H9 (cell line): Measurements from ENCODE around the gene GDAP1L1. TPM values are rescaled to one million over a fixed set of nuclear protein-coding genes. Genes with fewer than 3 reads are reported as not detected.

ENCODE experiments used
- DNase-seq: peaks from one replicate; pipeline ENCODE4 v3.0.0-alpha.2; 2017
- H2AFZ ChIP-seq: one replicate; pipeline ENCODE4 v1.6.1; 2013; ENCODE audit warnings: mild to moderate bottlenecking, low read length, control low read depth, moderate library complexity
- H2AK5ac ChIP-seq: 2 replicates; pipeline ENCODE4 v1.6.1; 2013; ENCODE audit warnings: low read length, control low read depth, mixed read lengths; ENCODE audit not compliant: insufficient read length
- H2BK120ac ChIP-seq: one replicate; pipeline ENCODE4 v1.6.1; 2013; ENCODE audit warnings: low read depth, mild to moderate bottlenecking, low read length, control low read depth, inconsistent platforms; ENCODE audit not compliant: poor library complexity, severe bottlenecking
- H2BK12ac ChIP-seq: 2 replicates; pipeline ENCODE4 v1.6.1; 2013; ENCODE audit warnings: low read length, control low read depth, mixed read lengths, low read depth; ENCODE audit not compliant: insufficient read length
- H2BK15ac ChIP-seq: 2 replicates; pipeline ENCODE4 v1.6.1; 2013; ENCODE audit warnings: low read depth, low read length, control low read depth
- H2BK20ac ChIP-seq: one replicate; pipeline ENCODE4 v1.6.1; 2013; ENCODE audit warnings: low read depth, mild to moderate bottlenecking, low read length, control low read depth, inconsistent platforms; ENCODE audit not compliant: poor library complexity, severe bottlenecking
- H2BK5ac ChIP-seq: 2 replicates; pipeline ENCODE4 v1.6.1; 2013; ENCODE audit warnings: low read length, control low read depth, mixed read lengths; ENCODE audit not compliant: insufficient read length
- H3K14ac ChIP-seq: 2 replicates; pipeline ENCODE4 v1.6.1; 2013; ENCODE audit warnings: low read length, control low read depth; ENCODE audit not compliant: insufficient read depth
- H3K18ac ChIP-seq: 2 replicates; pipeline ENCODE4 v1.6.1; 2013; ENCODE audit warnings: low read depth, mild to moderate bottlenecking, mixed read lengths, low read length, control low read depth; ENCODE audit not compliant: insufficient read length
- H3K23ac ChIP-seq: 2 replicates; pipeline ENCODE4 v1.6.1; 2013; ENCODE audit warnings: low read length, control low read depth, mixed read lengths, low read depth; ENCODE audit not compliant: insufficient read length
- H3K23me2 ChIP-seq: 2 replicates; pipeline ENCODE4 v1.6.1; 2013; ENCODE audit warnings: low read depth, mild to moderate bottlenecking, mixed read lengths, low read length, control low read depth; ENCODE audit not compliant: insufficient read length, poor library complexity, severe bottlenecking
- H3K27ac ChIP-seq: 2 replicates; pipeline ENCODE4 v1.5.1; 2013; ENCODE audit warnings: low read length, control low read depth, mixed read lengths, low read depth; ENCODE audit not compliant: insufficient read length
- H3K27me3 ChIP-seq: 2 replicates; pipeline ENCODE4 v1.6.1; 2013; ENCODE audit warnings: low read length, control low read depth, inconsistent platforms; ENCODE audit not compliant: insufficient read depth
- H3K4ac ChIP-seq: 2 replicates; pipeline ENCODE4 v1.6.1; 2013; ENCODE audit warnings: low read depth, mild to moderate bottlenecking, control low read depth, inconsistent platforms, low read length, moderate library complexity
- H3K4me1 ChIP-seq: 2 replicates; pipeline ENCODE4 v1.6.1; 2013; ENCODE audit warnings: low read length, control low read depth, inconsistent platforms; ENCODE audit not compliant: insufficient read depth
- H3K4me2 ChIP-seq: 2 replicates; pipeline ENCODE4 v1.6.1; 2013; ENCODE audit warnings: low read length, control low read depth, mixed read lengths; ENCODE audit not compliant: insufficient read length, insufficient read depth
- H3K56ac ChIP-seq: 2 replicates; pipeline ENCODE4 v1.6.1; 2013; ENCODE audit warnings: low read depth, mild to moderate bottlenecking, mixed read lengths, low read length, control low read depth; ENCODE audit not compliant: insufficient read length
- H3K79me1 ChIP-seq: 2 replicates; pipeline ENCODE4 v1.6.1; 2013; ENCODE audit warnings: low read depth, mild to moderate bottlenecking, moderate library complexity, low read length, control low read depth, inconsistent platforms; ENCODE audit not compliant: insufficient read depth, poor library complexity, severe bottlenecking
- H3K79me2 ChIP-seq: 2 replicates; pipeline ENCODE4 v1.6.1; 2013; ENCODE audit warnings: low read length, control low read depth, inconsistent platforms; ENCODE audit not compliant: insufficient read depth
- H3K9ac ChIP-seq: 2 replicates; pipeline ENCODE4 v1.6.1; 2013; ENCODE audit warnings: low read length, control low read depth, mixed read lengths; ENCODE audit not compliant: insufficient read length; ENCODE audit errors: extremely low read depth
- H3K9me3 ChIP-seq: one replicate; pipeline ENCODE4 v1.6.1; 2013; ENCODE audit warnings: low read depth, low read length, inconsistent platforms; ENCODE audit not compliant: control insufficient read depth
- H3T11ph ChIP-seq: one replicate; pipeline ENCODE4 v1.6.1; 2013; ENCODE audit warnings: mild to moderate bottlenecking, low read length, control low read depth, inconsistent platforms
- H4K20me1 ChIP-seq: one replicate; pipeline ENCODE4 v1.6.1; 2013; ENCODE audit not compliant: control insufficient read depth, insufficient read length, insufficient read depth
- H4K5ac ChIP-seq: 2 replicates; pipeline ENCODE4 v1.6.1; 2013; ENCODE audit warnings: low read depth, mild to moderate bottlenecking, mixed read lengths, low read length, control low read depth; ENCODE audit not compliant: insufficient read length
- H4K8ac ChIP-seq: replicated peaks from 2 replicates; pipeline ENCODE4 v1.6.1; 2013; ENCODE audit warnings: low read length, control low read depth, mixed read lengths, low read depth; ENCODE audit not compliant: insufficient read length
- H4K91ac ChIP-seq: 2 replicates; pipeline ENCODE4 v1.6.1; 2013; ENCODE audit warnings: low read depth, mild to moderate bottlenecking, moderate library complexity, mixed read lengths, low read length, control low read depth; ENCODE audit not compliant: insufficient read length
- H3K27ac Mint-ChIP-seq, 3 experiments: 2 replicates in 2 of 3; 3 replicates in 1 of 3; pipeline ENCODE4 v1.8.0; 2020 to 2021; ENCODE audit warnings: mixed read lengths in 3 of 3, mild to moderate bottlenecking in 1 of 3, moderate library complexity in 1 of 3
- H3K27me3 Mint-ChIP-seq: 2 replicates; pipeline ENCODE4 v1.8.0; 2021; ENCODE audit warnings: low read depth, mild to moderate bottlenecking, moderate library complexity, mixed read lengths
- H3K36me3 Mint-ChIP-seq, 3 experiments: 2 replicates in 2 of 3; 3 replicates in 1 of 3; pipeline ENCODE4 v1.8.0; 2020 to 2021; ENCODE audit warnings: low read depth in 3 of 3, mixed read lengths in 3 of 3; ENCODE audit not compliant: insufficient read depth in 1 of 3
- H3K4me1 Mint-ChIP-seq, 2 experiments: 2 replicates each; pipeline ENCODE4 v1.8.0; 2020; ENCODE audit warnings: mixed read lengths in 2 of 2
- H3K4me3 Mint-ChIP-seq, 2 experiments: 2 replicates in 1 of 2; 3 replicates in 1 of 2; pipeline ENCODE4 v1.8.0; 2020 to 2021; ENCODE audit warnings: mild to moderate bottlenecking in 2 of 2, mixed read lengths in 2 of 2, moderate library complexity in 1 of 2
- H3K9me3 Mint-ChIP-seq, 2 experiments: 2 replicates in 1 of 2; 3 replicates in 1 of 2; pipeline ENCODE4 v1.8.0; 2020; ENCODE audit warnings: mild to moderate bottlenecking in 2 of 2, mixed read lengths in 2 of 2, moderate library complexity in 1 of 2
- WGBS: extraction: QIAGEN DNeasy Blood & Tissue Kit; methylation state at CpG from one replicate; pipeline ENCODE4 v1.1.7; 2013; ENCODE audit warnings: missing lambda C conversion rate, low lambda C conversion rate, mixed read lengths; ENCODE audit not compliant: insufficient read length; ENCODE audit errors: extremely low coverage; 5-methylcytosine and 5-hydroxymethylcytosine counted together
- total RNA-seq: library from RNA; stranded (reverse); gene quantifications from 2 replicates; pipeline ENCODE4 v1.2.1, GENCODE V29; 2021
- TF ChIP-seq, protein P1 (sequence below): fragments of 200-600 bp; sonication (generic); conservative IDR thresholded peaks from 3 replicates; pipeline ENCODE4 v1.8.0; 2021; ENCODE audit warnings: antibody characterized with exemption, mild to moderate bottlenecking

The GDAP1L1 gene
- total RNA-seq, 1 experiment from 2014 or later = 5.9 TPM

DNA sequence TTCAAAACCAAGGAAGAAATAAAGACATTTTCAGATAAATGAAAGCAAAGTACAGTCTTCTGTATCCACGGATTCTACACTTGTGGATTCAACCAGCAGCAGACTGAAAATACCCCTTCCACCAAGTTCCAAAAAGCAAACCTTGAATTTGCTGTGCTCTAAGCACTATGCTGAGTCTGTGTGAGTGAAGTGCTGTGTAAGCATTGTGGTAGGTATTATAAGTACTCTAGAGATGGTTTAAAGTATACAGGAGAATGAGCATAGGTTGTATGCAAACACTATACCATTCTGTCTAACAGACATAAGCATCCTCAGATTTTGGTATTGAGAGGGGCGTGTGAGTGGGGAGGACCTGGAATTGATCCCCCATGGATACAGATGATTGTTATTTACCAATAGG, 46.1 kb upstream of the GDAP1L1 start:
- Histone ChIP-seq H2AFZ (no peak overlapping the region), H3K9me3 (no peaks in the 10 kb centered on the region), H3K4ac (no peak overlapping the region), H3K56ac (no peak overlapping the region), H4K20me1 (no peaks in the 10 kb centered on the region), H4K8ac (no peak overlapping the region), H3K4me2 (no peak overlapping the region), H2BK120ac (no peak overlapping the region), H2BK5ac (no peak overlapping the region), H3K79me1 (peaks cover 2% of the 10 kb centered on the region), H2BK12ac (no peak overlapping the region), H3K23me2 (no peaks in the 10 kb centered on the region), H3T11ph (no peak overlapping the region), H3K18ac (no peak overlapping the region), H3K79me2 (no peaks in the 10 kb centered on the region; the same call in 1 of the 2 replicates), H3K14ac (no peak overlapping the region), H2BK15ac (no peak overlapping the region), H3K27me3 (no peaks in the 10 kb centered on the region), H2BK20ac (no peak overlapping the region), H3K27ac (no peak overlapping the region), H4K91ac (no peak overlapping the region), H3K23ac (no peak overlapping the region), H3K4me1 (no peaks in the 10 kb centered on the region), H3K9ac (no peak overlapping the region), H4K5ac (no peak overlapping the region), H2AK5ac (no peak overlapping the region)
- Mint-ChIP-seq H3K9me3 (no peaks in the 10 kb centered on the region), H3K4me3 (no peak overlapping the region), H3K27ac (no peak overlapping the region), H3K36me3 (peaks cover 37 to 79% (median 73%) of the 10 kb centered on the region in 3 experiments; a peak in 6 of 7 replicates), H3K27me3 (no peaks in the 10 kb centered on the region), H3K4me1 (no peaks in the 10 kb centered on the region)
- TF ChIP-seq, protein P1, sequence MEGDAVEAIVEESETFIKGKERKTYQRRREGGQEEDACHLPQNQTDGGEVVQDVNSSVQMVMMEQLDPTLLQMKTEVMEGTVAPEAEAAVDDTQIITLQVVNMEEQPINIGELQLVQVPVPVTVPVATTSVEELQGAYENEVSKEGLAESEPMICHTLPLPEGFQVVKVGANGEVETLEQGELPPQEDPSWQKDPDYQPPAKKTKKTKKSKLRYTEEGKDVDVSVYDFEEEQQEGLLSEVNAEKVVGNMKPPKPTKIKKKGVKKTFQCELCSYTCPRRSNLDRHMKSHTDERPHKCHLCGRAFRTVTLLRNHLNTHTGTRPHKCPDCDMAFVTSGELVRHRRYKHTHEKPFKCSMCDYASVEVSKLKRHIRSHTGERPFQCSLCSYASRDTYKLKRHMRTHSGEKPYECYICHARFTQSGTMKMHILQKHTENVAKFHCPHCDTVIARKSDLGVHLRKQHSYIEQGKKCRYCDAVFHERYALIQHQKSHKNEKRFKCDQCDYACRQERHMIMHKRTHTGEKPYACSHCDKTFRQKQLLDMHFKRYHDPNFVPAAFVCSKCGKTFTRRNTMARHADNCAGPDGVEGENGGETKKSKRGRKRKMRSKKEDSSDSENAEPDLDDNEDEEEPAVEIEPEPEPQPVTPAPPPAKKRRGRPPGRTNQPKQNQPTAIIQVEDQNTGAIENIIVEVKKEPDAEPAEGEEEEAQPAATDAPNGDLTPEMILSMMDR = no peak
- no peak for DNase-seq
- no CpG with 5 or more reads among the region's 2 CpGs for WGBS
